Measurements from ENCODE around the gene CNTN6.

Gene CNTN6

GRCh38 chr3:1406250-1406649, 313.4 kb downstream of the CNTN6 start:
- no peak for DNase-seq (ENCODE audit: low read depth, low spot score)

- no peak for DNase-seq (ENCODE audit: low read depth, low spot score)
Measured at GRCh38 chr3:1421577-1421976, 328.8 kb downstream of the CNTN6 start.

DNA sequence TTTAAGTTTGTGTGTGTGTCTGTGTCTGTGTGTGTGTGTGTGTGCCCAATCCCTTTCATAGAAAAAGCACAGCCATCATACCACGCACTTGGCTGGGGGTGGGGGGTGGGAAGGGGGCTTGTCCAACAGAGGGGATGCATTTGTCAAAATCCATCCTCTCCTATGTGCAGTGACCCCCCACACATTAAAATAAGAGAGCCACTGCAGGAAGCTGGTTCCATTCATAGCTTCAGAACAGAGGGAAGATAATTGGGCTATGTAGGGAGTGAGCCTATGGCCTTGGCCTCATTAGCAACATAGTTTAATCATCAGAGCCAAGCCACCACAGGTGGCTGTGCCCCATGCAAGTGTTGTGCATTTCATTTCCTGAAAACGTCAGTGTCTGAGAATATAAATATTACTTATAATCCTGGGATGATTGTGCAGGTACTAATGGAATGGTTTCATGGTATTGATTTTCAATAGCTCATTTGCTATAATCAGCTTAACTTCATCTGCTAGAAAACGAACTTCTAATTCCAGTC, 330.8 kb downstream of the CNTN6 start:
- DNase-seq (ENCODE audit: low read depth, low spot score): no peak

- no peak for DNase-seq (ENCODE audit: low read depth, low spot score)
Measured at GRCh38 chr3:1439395-1439794, 346.6 kb downstream of the CNTN6 start.

DNA sequence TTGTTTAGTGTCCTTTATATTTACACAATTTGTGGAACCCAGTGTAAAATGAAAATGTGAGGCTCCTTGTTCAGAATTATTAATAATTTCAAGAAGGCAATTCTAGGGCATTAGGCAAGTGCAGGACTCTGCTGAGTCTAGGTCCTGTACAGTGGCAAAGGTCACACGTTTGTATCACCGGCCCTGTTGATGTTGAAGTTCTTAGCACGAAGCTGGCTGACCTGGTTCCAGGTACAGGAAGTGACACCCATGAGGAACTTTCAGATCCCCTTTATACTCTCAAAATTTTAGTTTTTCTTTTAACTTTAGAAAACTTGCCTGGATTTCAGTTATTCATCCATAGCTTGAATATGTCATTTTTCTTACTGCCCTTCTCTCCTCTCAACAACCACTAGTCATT, 349.4 kb downstream of the CNTN6 start:
- no peak for DNase-seq (ENCODE audit: low read depth, low spot score)

DNA sequence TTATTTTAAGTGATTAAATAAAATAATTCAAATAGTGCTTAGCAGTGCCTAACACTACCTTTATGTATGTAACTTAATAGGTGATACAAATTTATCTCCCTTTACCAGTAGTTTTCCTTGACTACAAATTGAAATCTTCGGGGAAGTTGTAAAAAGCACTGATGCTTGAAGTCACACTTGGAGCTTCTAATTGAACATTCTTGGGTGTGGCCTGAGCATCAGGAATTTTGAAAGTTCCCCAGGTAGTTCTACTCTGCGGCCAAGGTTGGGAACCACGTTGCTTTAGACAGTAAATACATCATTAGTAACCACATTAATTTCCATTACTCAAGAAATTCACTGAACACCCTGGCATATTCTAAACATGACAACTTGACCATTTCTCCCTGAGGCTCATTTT, 351.4 kb downstream of the CNTN6 start:
- DNase-seq (ENCODE audit: low read depth, low spot score): no peak

DNA sequence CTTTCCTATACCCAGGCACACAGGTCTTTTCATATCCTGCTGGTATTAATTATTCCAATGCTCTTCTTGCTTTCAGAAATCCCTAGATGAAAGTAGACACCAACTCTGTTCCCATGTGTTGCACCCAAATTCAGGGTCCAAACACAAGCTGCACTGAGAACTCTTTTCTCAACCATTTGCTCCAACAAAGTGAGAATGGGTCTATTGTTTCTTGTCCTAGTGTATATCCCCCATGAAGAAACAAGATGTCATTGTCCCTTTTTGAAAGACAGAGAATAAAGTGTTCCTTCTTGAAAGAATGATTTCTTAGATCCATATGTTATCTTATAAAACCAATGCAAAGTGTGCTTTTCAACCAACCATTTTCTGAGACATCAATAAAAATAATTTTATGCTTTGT, 353.7 kb downstream of the CNTN6 start:
- DNase-seq (ENCODE audit: low read depth, low spot score): no peak

- DNase-seq (ENCODE audit: low read depth, low spot score): no peak
Measured at GRCh38 chr3:1447452-1447851, 354.6 kb downstream of the CNTN6 start.

DNA sequence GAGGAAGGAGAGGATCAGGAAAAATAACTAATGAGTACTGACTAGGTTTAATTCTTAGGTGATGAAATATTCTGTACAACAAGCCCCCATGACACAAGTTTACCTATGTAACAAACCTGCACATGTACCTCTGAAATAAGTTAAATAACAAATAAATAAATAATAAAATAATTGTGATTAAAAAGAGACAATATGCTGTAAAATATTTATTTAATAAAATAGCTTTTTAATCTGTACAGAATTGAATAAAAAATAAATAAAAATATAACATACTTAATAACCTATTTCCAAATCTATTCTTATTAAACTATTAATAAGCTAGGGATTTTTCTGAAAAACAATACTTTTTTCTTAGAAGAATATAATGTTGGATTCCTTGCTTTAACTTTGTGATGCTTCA, 355.6 kb downstream of the CNTN6 start:
- DNase-seq (ENCODE audit: low read depth, low spot score): no peak

Data from smooth muscle cell of the brain vasculature (primary cell).